Heart right ventricle (tissue), 16 donors: ENCODE data around the gene SLITRK4. TPM values are rescaled to one million over a fixed set of nuclear protein-coding genes. Genes with fewer than 3 reads are reported as not detected.

ENCODE experiments used
- ATAC-seq, 8 donors: fragments of 200-7000 bp; cut with Tn5 transposase; one replicate each; pipeline ENCODE4 v1.9.1; 2020; ENCODE audit warnings: mild to moderate bottlenecking in 8 of 8, moderate library complexity in 8 of 8, moderate number of reproducible peaks in 1 of 8
- DNase-seq, 2 donors: peaks; one replicate each; pipeline ENCODE4 v3.0.0-alpha.2; 2020
- H3K27ac ChIP-seq, 10 donors: fragments of 200-600 bp; sonication (generic) in 2 of 10; one replicate each; pipeline versions ENCODE4 v1.5.0 to v1.8.0; 2020 to 2022; ENCODE audit warnings: mild to moderate bottlenecking in 3 of 10
- H3K27me3 ChIP-seq, 7 donors: fragments of 200-600 bp; one replicate each; pipeline ENCODE4 v1.8.0; 2021 to 2022; ENCODE audit warnings: mild to moderate bottlenecking in 2 of 7
- H3K36me3 ChIP-seq, 9 donors: fragments of 200-600 bp; sonication (generic) in 1 of 9; one replicate each; pipeline versions ENCODE4 v1.5.0 to v1.8.0; 2020 to 2022; ENCODE audit warnings: mild to moderate bottlenecking in 2 of 9
- H3K4me1 ChIP-seq, 9 donors: fragments of 200-600 bp; sonication (generic) in 1 of 9; one replicate each; pipeline versions ENCODE4 v1.5.0 to v1.8.0; 2020 to 2022; ENCODE audit warnings: mild to moderate bottlenecking in 4 of 9
- H3K4me3 ChIP-seq, 10 donors: fragments of 200-600 bp; sonication (generic) in 2 of 10; one replicate each; pipeline versions ENCODE4 v1.5.0 to v1.8.0; 2020 to 2022; ENCODE audit warnings: mild to moderate bottlenecking in 7 of 10, moderate library complexity in 2 of 10
- H3K9me3 ChIP-seq, 11 donors: fragments of 200-600 bp in 10 of 11; sonication (generic) in 2 of 11; one replicate each; pipeline versions ENCODE4 v1.5.0 to v1.8.0; 2013 to 2022; ENCODE audit warnings: mild to moderate bottlenecking in 2 of 11, control low read depth in 1 of 11, moderate library complexity in 1 of 11
- CTCF ChIP-seq, 9 donors: fragments of 200-600 bp; sonication (generic) in 2 of 9; IDR thresholded peaks; one replicate each; pipeline versions ENCODE4 v1.5.0 to v1.8.0; 2021 to 2022; ENCODE audit warnings: antibody characterized with exemption in 9 of 9, mild to moderate bottlenecking in 5 of 9, moderate library complexity in 1 of 9
- WGBS, 2 donors: extraction: QIAGEN DNeasy Blood & Tissue Kit; methylation state at CpG; one replicate each; pipeline ENCODE4 v1.1.7; 2013; ENCODE audit warnings: inconsistent platforms in 1 of 2; 5-methylcytosine and 5-hydroxymethylcytosine counted together
- intact Hi-C, 10 donors: fragments of 100-400 bp; cut with DNase I; formaldehyde crosslinking; loops; one replicate each; pipeline versions ENCODE4 v1.11.1 to v1.14.2; 2022
- polyA plus RNA-seq, 2 donors: library from polyadenylated mRNA; stranded (reverse); fragments of 200-250 nt; gene quantifications; one replicate each; pipeline ENCODE4 v1.2.3, GENCODE V29; 2013
- total RNA-seq, 10 donors: library from RNA; stranded (reverse); fragmentation: NEBNext Ultra II Directional in 3 of 10; extraction: Animal tissue kit (Norgen Biotek cat#: 25700) in 3 of 10; gene quantifications; one replicate each; pipeline versions ENCODE4 v1.2.1 to v1.2.4, GENCODE V29; 2021 to 2023
- donor health status: Arrhythmogenic right ventricular cardiomyopathy.
- donor health status: ischemic (EF 13 %, LVEDD 7.1; RV severe dilation, severe dysfunction).
- donor health status: healthy with polysubstance abuse.
- donor health status: DM: no; HTN: yes; CAD: no.
- donor health status: DM: no; HTN: no; CAD: no.
- donor health status: ischemic (EF 25% LVEDD 6.9; RV normal size, moderate dysfunction).
- donor health status: ischemic (EF 25% LVEDD 5.7; RV mildly dilated, moderate dysfunction).
- donor health status: healthy.
- donor health status: DM: yes; HTN: yes; CAD: no.
- donor health status: Ischemic cardiomyopathy.
- donor health status: ischemic (EF 35%, LVEDD 5.7; RV mildly dilated, moderate dysfunction).
- donor health status: nonischemic (EF 11% LVEDD 7.7; RV severe dilation, severe dysfunction).
- donor health status: DM: yes; HTN: yes; CAD: no.
- donor health status: PGD.
- donor health status: ischemic (EF 29% LVEDD 5.4; RV normal size, mild dysfunction).
- donor health status: nonischemic (EF 23%, LVEDD 6.1; RV moderate dilation, normal function).

SLITRK4 gene
- total and polyA plus RNA-seq, 12 donors, result 0.16 to 15.6 (median 0.61) TPM

GRCh38 chrX:143633461-143634308 lies 2.2 kb downstream of the SLITRK4 start:
- peak overlapping the region in 1 of 10 donors; percentile 39 for H3K27ac ChIP-seq
- no peaks in the 10 kb centered on the region for H3K9me3 ChIP-seq
- intact Hi-C loops, result no loop called here
- peaks cover 0 to 30% (median 18%) of the 10 kb centered on the region in 7 donors for H3K27me3 ChIP-seq
- ATAC-seq (peak in 7 of 8 donors; percentile 12 to 57 (median 37)), DNase-seq (peak in 1 of 2 donors; percentile 14)
- H3K4me3 ChIP-seq, result peak overlapping the region in 9 of 10 donors; percentile 14 to 55 (median 46)
- peaks cover 0 to 2% (median 0%) of the 10 kb centered on the region in 9 donors for H3K4me1 ChIP-seq
- no peak for TF ChIP-seq CTCF (IDR thresholded peaks at IDR 0.05)
- H3K36me3 ChIP-seq, result no peaks in the 10 kb centered on the region
- 0% methylated on average over 62 of the region's 64 CpGs for WGBS, 2 donors

- peak in 5 of 8 donors; percentile 38 to 61 (median 45) for ATAC-seq
- no peak overlapping the region for H3K27ac ChIP-seq
- intact Hi-C loops, result no loop called here
- H3K4me1 ChIP-seq, result peaks cover 0 to 2% (median 0%) of the 10 kb centered on the region in 9 donors
- DNase-seq, result no peak
- TF ChIP-seq CTCF (IDR thresholded peaks at IDR 0.05), result no peak
- H3K4me3 ChIP-seq, result peak overlapping the region in 8 of 10 donors; percentile 14 to 55 (median 46)
- H3K36me3 ChIP-seq, result no peaks in the 10 kb centered on the region
- 26 to 28% methylated on average over 7 of the region's 7 CpGs for WGBS, 2 donors
- H3K27me3 ChIP-seq, result peaks cover 0 to 30% (median 18%) of the 10 kb centered on the region in 7 donors
- no peaks in the 10 kb centered on the region for H3K9me3 ChIP-seq
Observed at GRCh38 chrX:143632625-143633410, 3.1 kb downstream of the SLITRK4 start.

GRCh38 chrX:143623657-143624056 lies 12.2 kb downstream of the SLITRK4 start:
- 69 to 85% methylated on average over 2 of the region's 2 CpGs for WGBS, 2 donors
- H3K4me3 ChIP-seq, result no peak overlapping the region
- DNase-seq, result no peak
- H3K27ac ChIP-seq, result no peak overlapping the region
- no peaks in the 10 kb centered on the region for H3K36me3 ChIP-seq
- no peak for TF ChIP-seq CTCF (IDR thresholded peaks at IDR 0.05)
- no peaks in the 10 kb centered on the region for H3K4me1 ChIP-seq
- no peak for ATAC-seq
- H3K27me3 ChIP-seq, result no peaks in the 10 kb centered on the region
- intact Hi-C loops, result no loop called here
- no peaks in the 10 kb centered on the region for H3K9me3 ChIP-seq

GRCh38 chrX:143621276-143621675 lies 14.6 kb downstream of the SLITRK4 start:
- no peak for DNase-seq
- Histone ChIP-seq H3K4me3 (no peak overlapping the region), H3K36me3 (no peaks in the 10 kb centered on the region), H3K4me1 (no peaks in the 10 kb centered on the region), H3K27ac (no peak overlapping the region), H3K9me3 (no peaks in the 10 kb centered on the region), H3K27me3 (no peaks in the 10 kb centered on the region)
- no peak for TF ChIP-seq CTCF (IDR thresholded peaks at IDR 0.05)
- no peak for ATAC-seq
- intact Hi-C loops, result no loop called here
- WGBS, 2 donors, result 68 to 73% methylated on average over 2 of the region's 2 CpGs
